Measurements from ENCODE around the gene KCNMB1.

- TF ChIP-seq EZH2phosphoT487 (IDR thresholded peaks at IDR 0.05; ENCODE audit: insufficient read depth, low read depth) (no peak), EZH2 (IDR thresholded peaks at IDR 0.05; ENCODE audit: insufficient read depth, poor library complexity, severe bottlenecking) (no peak)
Observed at GRCh38 chr5:170333161-170333910, 55.8 kb downstream of the KCNMB1 start.

Data from GM23248 (cell line).